ENCODE measurements around the gene PRUNE1.

DNA sequence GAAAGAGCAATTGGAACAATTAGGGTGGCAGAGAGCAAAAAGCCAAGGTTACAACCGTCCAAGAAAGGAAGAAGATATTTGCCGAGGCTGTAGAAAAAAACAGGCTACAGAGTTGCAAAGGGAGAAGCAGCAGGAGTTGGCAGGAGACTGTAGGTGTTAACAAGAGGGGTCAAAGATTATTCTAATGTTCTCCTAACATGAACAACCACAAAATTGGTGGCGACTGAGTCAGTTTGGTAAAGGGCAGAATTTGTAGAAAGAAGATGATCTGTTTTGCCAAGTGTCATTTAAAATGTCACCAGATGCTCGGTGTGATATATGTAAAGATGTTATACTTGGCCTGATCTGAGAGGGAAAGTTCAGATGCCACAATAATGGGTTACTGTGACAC lies 401 bp upstream of the PRUNE1 start:
- TF ChIP-seq EP300 (IDR thresholded peaks at IDR 0.05): no peak
- TF ChIP-seq, protein P1, sequence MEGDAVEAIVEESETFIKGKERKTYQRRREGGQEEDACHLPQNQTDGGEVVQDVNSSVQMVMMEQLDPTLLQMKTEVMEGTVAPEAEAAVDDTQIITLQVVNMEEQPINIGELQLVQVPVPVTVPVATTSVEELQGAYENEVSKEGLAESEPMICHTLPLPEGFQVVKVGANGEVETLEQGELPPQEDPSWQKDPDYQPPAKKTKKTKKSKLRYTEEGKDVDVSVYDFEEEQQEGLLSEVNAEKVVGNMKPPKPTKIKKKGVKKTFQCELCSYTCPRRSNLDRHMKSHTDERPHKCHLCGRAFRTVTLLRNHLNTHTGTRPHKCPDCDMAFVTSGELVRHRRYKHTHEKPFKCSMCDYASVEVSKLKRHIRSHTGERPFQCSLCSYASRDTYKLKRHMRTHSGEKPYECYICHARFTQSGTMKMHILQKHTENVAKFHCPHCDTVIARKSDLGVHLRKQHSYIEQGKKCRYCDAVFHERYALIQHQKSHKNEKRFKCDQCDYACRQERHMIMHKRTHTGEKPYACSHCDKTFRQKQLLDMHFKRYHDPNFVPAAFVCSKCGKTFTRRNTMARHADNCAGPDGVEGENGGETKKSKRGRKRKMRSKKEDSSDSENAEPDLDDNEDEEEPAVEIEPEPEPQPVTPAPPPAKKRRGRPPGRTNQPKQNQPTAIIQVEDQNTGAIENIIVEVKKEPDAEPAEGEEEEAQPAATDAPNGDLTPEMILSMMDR (IDR thresholded peaks at IDR 0.05): no peak
- no peak for TF ChIP-seq POLR2AphosphoS5 (IDR thresholded peaks at IDR 0.05)
